ENCODE measurements around the gene CAMSAP1. TPM values are rescaled to one million over a fixed set of nuclear protein-coding genes. Genes with fewer than 3 reads are reported as not detected.

CAMSAP1 gene
- total RNA-seq, 4 donors from 2014 or later, result 15.6 to 61.2 (median 43.2) TPM

DNA sequence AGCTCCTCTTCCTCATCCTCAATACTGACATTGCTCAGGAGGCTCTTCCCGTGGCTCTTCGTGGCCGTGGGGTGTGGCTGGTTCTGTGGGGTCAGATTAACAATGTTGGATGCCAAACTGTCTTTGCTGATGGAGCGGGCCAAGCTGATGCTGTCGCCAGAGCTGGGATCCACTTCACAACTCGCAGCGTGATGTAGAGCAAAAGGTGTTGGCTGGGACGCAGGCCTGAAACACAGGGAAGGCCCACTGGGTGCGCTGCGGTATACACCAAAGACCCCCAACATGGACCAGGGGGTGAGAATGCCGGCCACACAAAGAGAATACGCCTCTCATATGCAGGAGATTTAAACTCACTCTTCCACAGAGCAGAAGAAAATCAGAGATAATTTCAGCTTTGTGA is 84.3 kb downstream of the CAMSAP1 start:
- intact Hi-C loops (cut with DNase I; ENCODE audit: low total_unique reads), result no loop called here
- TF ChIP-seq POLR2A (IDR thresholded peaks at IDR 0.05), result no peak
- TF ChIP-seq, protein P1, sequence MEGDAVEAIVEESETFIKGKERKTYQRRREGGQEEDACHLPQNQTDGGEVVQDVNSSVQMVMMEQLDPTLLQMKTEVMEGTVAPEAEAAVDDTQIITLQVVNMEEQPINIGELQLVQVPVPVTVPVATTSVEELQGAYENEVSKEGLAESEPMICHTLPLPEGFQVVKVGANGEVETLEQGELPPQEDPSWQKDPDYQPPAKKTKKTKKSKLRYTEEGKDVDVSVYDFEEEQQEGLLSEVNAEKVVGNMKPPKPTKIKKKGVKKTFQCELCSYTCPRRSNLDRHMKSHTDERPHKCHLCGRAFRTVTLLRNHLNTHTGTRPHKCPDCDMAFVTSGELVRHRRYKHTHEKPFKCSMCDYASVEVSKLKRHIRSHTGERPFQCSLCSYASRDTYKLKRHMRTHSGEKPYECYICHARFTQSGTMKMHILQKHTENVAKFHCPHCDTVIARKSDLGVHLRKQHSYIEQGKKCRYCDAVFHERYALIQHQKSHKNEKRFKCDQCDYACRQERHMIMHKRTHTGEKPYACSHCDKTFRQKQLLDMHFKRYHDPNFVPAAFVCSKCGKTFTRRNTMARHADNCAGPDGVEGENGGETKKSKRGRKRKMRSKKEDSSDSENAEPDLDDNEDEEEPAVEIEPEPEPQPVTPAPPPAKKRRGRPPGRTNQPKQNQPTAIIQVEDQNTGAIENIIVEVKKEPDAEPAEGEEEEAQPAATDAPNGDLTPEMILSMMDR (IDR thresholded peaks at IDR 0.05), result no peak
- Histone ChIP-seq H3K27me3 (no peaks in the 10 kb centered on the region), H3K4me3 (no peak overlapping the region), H3K27ac (no peak overlapping the region), H3K36me3 (no peaks in the 10 kb centered on the region), H3K9me3 (no peaks in the 10 kb centered on the region), H3K4me1 (no peaks in the 10 kb centered on the region)
- no peak for DNase-seq

DNA sequence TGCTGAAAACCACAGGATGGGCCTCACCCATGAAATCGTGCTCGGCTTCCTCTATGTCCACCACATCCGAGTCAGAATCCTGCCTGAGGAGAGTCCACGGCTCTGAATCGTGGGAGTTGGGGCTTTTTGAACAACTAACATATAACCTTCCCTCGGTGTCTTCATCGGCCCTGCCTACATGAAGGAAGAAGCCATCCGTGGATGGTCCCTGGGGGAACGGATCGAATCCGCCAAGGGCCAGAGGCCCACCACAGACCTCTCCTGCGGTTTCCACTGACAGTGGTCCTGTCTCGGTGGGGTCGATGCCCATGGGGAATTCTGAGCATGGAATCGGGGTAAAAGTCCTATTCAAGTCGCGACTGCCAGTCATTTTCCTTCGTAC is 85.0 kb downstream of the CAMSAP1 start:
- no peak for DNase-seq
- Histone ChIP-seq H3K27me3 (no peaks in the 10 kb centered on the region), H3K36me3 (no peaks in the 10 kb centered on the region), H3K27ac (no peak overlapping the region), H3K4me1 (no peaks in the 10 kb centered on the region), H3K4me3 (no peak overlapping the region), H3K9me3 (no peaks in the 10 kb centered on the region)
- intact Hi-C loops (cut with DNase I; ENCODE audit: low total_unique reads), result no loop called here
- TF ChIP-seq, protein P1 (IDR thresholded peaks at IDR 0.05), result no peak
- TF ChIP-seq POLR2A (IDR thresholded peaks at IDR 0.05), result no peak

DNA sequence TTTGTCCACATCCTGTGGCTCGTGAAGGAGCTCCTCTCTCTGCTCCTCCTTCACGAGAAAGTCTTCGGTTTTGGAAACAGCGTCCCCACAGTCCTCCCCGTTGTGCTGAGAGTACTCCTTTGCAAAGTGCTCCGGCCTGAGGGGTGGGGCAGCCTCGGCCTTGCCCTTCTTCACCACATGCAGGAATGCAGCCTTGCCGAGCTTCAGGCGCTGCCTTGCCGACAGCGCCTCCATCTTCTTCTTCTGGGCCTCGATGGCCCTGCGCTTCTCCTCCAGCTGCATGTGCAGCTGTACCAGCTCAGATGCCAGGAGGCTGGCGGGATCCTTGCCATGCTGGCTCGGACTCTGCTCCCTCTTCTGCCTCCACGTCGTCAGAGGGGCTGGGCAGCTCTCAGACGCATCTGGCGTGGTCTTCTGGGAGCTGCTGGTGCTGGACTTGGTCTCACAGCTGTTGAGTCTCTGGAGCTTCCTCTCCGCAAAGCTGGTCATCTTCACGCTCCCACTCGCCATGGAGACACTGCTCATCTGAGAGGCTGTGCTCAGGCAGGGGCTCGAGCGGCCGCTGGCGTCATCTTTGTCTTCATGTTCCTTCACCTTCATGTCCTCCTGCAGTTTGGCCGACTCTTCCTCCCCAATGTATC is 85.5 kb downstream of the CAMSAP1 start:
- H3K27me3 ChIP-seq, result no peaks in the 10 kb centered on the region
- H3K4me3 ChIP-seq, result no peak overlapping the region
- intact Hi-C loops (cut with DNase I; ENCODE audit: low total_unique reads), result no loop called here
- H3K4me1 ChIP-seq, result no peaks in the 10 kb centered on the region
- no peak for DNase-seq
- H3K36me3 ChIP-seq, result no peaks in the 10 kb centered on the region
- H3K9me3 ChIP-seq, result no peaks in the 10 kb centered on the region
- no peak overlapping the region for H3K27ac ChIP-seq
- TF ChIP-seq POLR2A (IDR thresholded peaks at IDR 0.05), result no peak
- TF ChIP-seq, protein P1 (IDR thresholded peaks at IDR 0.05), result no peak

DNA sequence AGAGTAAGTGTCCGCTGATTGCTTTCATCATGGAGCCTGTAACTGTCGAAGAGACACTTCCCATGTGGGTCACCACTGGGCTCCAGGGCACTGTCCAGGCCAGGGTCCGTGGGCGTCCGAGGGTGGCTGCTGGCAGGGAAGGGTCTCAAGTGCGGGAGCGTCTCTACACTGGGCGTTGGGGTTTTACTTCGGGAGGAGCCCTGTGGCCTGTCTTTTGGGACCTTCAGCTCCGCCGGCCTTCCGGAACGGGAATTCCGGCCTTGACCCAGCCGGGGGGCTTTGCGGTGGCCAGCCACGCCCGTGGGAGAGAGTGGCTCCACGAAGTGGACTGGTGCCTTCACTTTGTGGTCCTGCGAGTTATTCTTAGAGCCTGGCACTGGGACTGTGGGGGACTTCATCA is 86.2 kb downstream of the CAMSAP1 start:
- Histone ChIP-seq H3K9me3 (no peaks in the 10 kb centered on the region), H3K27me3 (no peaks in the 10 kb centered on the region), H3K27ac (no peak overlapping the region), H3K4me3 (no peak overlapping the region), H3K4me1 (no peaks in the 10 kb centered on the region), H3K36me3 (no peaks in the 10 kb centered on the region)
- intact Hi-C loops (cut with DNase I; ENCODE audit: low total_unique reads), result no loop called here
- TF ChIP-seq, protein P1 (IDR thresholded peaks at IDR 0.05), result no peak
- no peak for TF ChIP-seq POLR2A (IDR thresholded peaks at IDR 0.05)
- no peak for DNase-seq

DNA sequence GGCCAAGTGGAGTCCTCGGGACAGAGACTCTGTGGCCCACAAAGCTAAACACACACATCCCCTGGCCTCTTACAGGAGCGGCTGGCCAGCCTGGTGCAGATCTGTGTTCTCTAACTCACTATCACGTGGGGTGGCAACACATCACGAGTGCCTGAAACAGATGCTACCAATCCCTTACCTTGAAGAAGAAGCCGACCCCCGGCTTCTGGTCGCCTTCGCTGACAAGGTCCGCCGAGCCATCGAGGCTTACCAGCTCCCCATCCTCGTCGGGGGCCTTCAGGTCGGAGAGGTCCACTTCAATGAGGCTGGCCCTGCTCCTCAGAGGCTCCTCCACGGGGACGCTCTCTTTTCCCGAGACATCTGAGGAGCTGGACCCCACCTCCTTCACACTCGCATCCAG is 86.7 kb downstream of the CAMSAP1 start:
- H3K4me3 ChIP-seq, result no peak overlapping the region
- no peaks in the 10 kb centered on the region for H3K9me3 ChIP-seq
- H3K27ac ChIP-seq, result no peak overlapping the region
- TF ChIP-seq POLR2A (IDR thresholded peaks at IDR 0.05), result no peak
- TF ChIP-seq, protein P1 (IDR thresholded peaks at IDR 0.05), result no peak
- intact Hi-C loops (cut with DNase I; ENCODE audit: low total_unique reads), result no loop called here
- no peaks in the 10 kb centered on the region for H3K36me3 ChIP-seq
- H3K4me1 ChIP-seq, result no peaks in the 10 kb centered on the region
- DNase-seq, result no peak
- no peaks in the 10 kb centered on the region for H3K27me3 ChIP-seq
